Left forelimb (tissue), 1 donor: ENCODE measurements around the gene ANKRD6.

Source experiments
- DNase-seq: peaks from one replicate; pipeline ENCODE4 v3.0.0-alpha.2; 2018; ENCODE audit warnings: low spot score

The ANKRD6 gene

GRCh38 chr6:89413006-89413400 lies 19.9 kb upstream of the ANKRD6 start:
- DNase-seq: no peak

GRCh38 chr6:89414215-89414614 lies 18.7 kb upstream of the ANKRD6 start:
- DNase-seq: no peak

GRCh38 chr6:89415185-89415584 lies 17.8 kb upstream of the ANKRD6 start:
- DNase-seq: no peak

GRCh38 chr6:89416796-89417195 lies 16.2 kb upstream of the ANKRD6 start:
- no peak for DNase-seq

- no peak for DNase-seq
Measured at GRCh38 chr6:89430201-89430962, 2.6 kb upstream of the ANKRD6 start.

- peak; percentile 70 for DNase-seq
Measured at GRCh38 chr6:89433252-89434149, 549 bp downstream of the ANKRD6 start.

- DNase-seq: no peak
Measured at GRCh38 chr6:89434150-89434499, 1.2 kb downstream of the ANKRD6 start.

- no peak for DNase-seq
Measured at GRCh38 chr6:89434954-89435353, 2.0 kb downstream of the ANKRD6 start.

- no peak for DNase-seq
Measured at GRCh38 chr6:89436226-89436625, 3.3 kb downstream of the ANKRD6 start.

GRCh38 chr6:89438248-89438647 lies 5.3 kb downstream of the ANKRD6 start:
- DNase-seq: no peak

GRCh38 chr6:89439014-89439413 lies 6.1 kb downstream of the ANKRD6 start:
- DNase-seq: no peak

- DNase-seq: no peak
Measured at GRCh38 chr6:89440200-89440599, 7.2 kb downstream of the ANKRD6 start.

- DNase-seq: no peak
Measured at GRCh38 chr6:89443658-89444057, 10.7 kb downstream of the ANKRD6 start.

- no peak for DNase-seq
Measured at GRCh38 chr6:89449193-89449592, 16.2 kb downstream of the ANKRD6 start.

GRCh38 chr6:89452281-89452680 lies 19.3 kb downstream of the ANKRD6 start:
- DNase-seq: no peak

GRCh38 chr6:89454300-89454699 lies 21.3 kb downstream of the ANKRD6 start:
- no peak for DNase-seq

- DNase-seq: no peak
Measured at GRCh38 chr6:89458704-89459103, 25.8 kb downstream of the ANKRD6 start.

GRCh38 chr6:89459501-89459900 lies 26.5 kb downstream of the ANKRD6 start:
- no peak for DNase-seq

GRCh38 chr6:89460713-89461112 lies 27.8 kb downstream of the ANKRD6 start:
- no peak for DNase-seq

GRCh38 chr6:89462503-89462902 lies 29.6 kb downstream of the ANKRD6 start:
- no peak for DNase-seq

GRCh38 chr6:89464295-89464694 lies 31.3 kb downstream of the ANKRD6 start:
- DNase-seq: no peak

GRCh38 chr6:89467437-89467836 lies 34.5 kb downstream of the ANKRD6 start:
- DNase-seq: no peak

- DNase-seq: no peak
Measured at GRCh38 chr6:89468998-89469397, 36.0 kb downstream of the ANKRD6 start.
